Measurements from ENCODE around the gene CMSS1. TPM values are rescaled to one million over a fixed set of nuclear protein-coding genes. Genes with fewer than 3 reads are reported as not detected.
A peak's percentile ranks its signal among the peaks of the same experiment; 100 is the strongest.
"Not testable (repeated sequence)": the region's sequence is repeated elsewhere in the genome, so short reads cannot be mapped to it uniquely, and the experiment has no call there.

The CMSS1 gene
- total RNA-seq, 1 donor = 8.6 TPM

DNA sequence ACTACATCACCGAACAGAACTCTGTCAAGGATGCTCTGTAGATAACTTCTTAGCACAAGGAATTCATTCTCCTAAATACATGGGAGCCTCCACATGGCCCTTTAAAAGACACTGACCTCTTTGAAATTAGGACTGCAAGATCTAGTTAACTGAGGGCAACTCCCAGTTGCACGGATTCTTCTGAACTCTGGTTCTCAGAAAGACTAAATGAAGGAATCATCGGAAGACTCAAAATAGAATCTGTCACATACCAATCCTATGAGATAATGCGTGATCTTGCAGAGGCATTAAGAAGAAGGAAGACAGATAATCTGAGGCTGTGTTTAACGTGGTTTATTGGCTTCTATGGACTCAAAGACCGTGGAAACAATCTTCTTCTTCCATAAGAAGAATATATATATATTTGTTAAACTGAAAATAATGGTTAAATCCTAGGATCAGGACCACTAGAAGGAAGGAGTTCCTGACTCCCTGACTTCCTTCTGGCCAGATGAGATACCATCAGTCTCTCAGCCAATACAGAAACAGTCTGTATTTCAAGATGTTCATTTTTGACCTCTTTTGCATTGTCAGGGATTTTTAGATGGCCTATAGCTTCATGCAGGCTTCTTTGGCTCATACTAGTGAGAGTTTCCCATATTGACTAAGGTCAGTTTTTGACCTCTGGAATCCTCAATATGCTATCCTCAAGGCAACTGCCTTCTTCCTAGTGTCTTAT lies 409.2 kb downstream of the CMSS1 start:
- TF ChIP-seq, protein P1, sequence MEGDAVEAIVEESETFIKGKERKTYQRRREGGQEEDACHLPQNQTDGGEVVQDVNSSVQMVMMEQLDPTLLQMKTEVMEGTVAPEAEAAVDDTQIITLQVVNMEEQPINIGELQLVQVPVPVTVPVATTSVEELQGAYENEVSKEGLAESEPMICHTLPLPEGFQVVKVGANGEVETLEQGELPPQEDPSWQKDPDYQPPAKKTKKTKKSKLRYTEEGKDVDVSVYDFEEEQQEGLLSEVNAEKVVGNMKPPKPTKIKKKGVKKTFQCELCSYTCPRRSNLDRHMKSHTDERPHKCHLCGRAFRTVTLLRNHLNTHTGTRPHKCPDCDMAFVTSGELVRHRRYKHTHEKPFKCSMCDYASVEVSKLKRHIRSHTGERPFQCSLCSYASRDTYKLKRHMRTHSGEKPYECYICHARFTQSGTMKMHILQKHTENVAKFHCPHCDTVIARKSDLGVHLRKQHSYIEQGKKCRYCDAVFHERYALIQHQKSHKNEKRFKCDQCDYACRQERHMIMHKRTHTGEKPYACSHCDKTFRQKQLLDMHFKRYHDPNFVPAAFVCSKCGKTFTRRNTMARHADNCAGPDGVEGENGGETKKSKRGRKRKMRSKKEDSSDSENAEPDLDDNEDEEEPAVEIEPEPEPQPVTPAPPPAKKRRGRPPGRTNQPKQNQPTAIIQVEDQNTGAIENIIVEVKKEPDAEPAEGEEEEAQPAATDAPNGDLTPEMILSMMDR (IDR thresholded peaks at IDR 0.05; ENCODE audit: insufficient read depth, low read depth, low read length) = no peak
- peak; percentile 82 for DNase-seq (ENCODE audit: low read depth)
- H3K4me3 ChIP-seq (ENCODE audit: low read depth, low read length) = no peak overlapping the region

DNA sequence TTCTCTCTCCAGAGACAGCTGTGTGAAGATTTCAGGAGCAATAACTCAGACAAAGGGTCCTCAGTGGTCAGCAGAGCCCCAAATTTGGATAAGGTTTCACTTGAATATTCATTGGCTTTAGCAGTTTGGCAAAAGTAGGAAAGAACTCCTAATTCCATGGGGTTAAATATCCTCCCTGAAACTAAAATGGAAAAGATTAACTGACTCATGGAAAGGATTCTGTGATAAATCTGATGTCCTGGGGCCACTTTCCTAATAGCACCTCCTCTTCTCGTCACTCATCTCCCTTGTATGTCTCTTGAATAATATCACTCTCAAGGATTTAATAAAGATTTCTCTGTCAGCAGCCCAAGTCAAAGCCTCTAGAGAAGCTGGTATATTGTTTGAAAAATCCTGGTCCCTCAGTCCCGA lies 409.9 kb downstream of the CMSS1 start:
- H3K4me3 ChIP-seq (ENCODE audit: low read depth, low read length) = no peak overlapping the region
- TF ChIP-seq, protein P1 (IDR thresholded peaks at IDR 0.05; ENCODE audit: insufficient read depth, low read depth, low read length) = no peak
- no peak for DNase-seq (ENCODE audit: low read depth)

DNA sequence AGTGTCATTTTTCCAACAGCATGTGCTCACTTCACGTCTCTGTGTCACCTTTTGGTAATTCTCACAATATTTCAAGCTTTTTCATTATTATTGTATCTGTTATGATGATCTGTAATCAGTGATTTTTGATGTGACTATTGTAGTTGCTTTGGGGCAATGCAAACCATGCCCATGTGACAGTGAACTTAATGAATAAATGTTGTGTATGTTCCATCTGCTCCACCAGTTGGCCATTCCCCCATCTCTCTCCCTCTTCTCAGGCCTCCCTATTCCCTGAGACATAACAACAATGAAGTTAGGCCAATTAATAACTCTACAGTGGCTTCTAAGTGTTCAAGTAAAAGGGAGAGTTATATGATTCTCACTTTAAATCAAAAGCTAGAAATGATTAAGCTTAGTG lies 410.6 kb downstream of the CMSS1 start:
- H3K4me3 ChIP-seq (ENCODE audit: low read depth, low read length) = no peak overlapping the region
- DNase-seq (ENCODE audit: low read depth) = no peak
- TF ChIP-seq, protein P1 (IDR thresholded peaks at IDR 0.05; ENCODE audit: insufficient read depth, low read depth, low read length) = no peak

DNA sequence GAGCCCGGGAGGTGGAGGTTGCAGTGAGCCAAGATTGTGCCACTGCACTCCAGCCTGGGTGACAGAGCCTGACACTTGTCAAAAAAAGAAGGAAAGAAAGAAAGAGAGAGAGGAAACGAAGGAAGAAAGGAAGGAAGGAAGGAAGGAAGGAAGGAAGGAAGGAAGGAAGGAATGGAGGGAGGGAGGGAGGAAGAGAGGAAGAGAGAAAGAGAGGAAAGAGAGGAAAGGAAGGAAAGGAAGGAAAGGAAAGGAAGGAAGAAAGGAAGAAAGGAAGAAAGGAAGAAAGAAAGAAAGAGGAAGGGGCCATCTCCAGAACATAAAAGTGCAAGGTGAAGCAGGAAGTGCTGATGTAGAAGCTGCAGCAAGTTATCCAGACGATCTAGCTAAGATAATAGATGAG lies 411.5 kb downstream of the CMSS1 start:
- not testable (repeated sequence) for DNase-seq (ENCODE audit: low read depth); H3K4me3 ChIP-seq (ENCODE audit: low read depth, low read length)

DNA sequence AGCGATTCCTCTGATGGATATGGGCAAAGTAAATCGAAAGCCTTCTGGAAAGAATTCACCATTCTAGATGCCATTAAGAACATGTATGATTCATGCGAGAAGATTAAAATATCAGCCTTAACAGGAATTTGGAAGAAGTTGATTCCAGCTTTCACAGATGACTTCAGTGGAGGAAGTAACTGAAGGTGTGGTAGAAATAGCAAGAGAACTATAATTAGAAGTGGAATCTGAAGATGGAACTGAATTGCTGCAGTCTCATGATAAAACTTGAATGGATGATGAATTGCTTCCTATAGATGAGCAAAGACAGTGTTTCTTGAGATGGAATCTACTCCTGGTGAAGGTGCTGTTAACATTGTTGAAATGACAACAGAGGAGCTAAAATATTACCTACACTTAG lies 413.0 kb downstream of the CMSS1 start:
- TF ChIP-seq, protein P1 (IDR thresholded peaks at IDR 0.05; ENCODE audit: insufficient read depth, low read depth, low read length) = no peak
- H3K4me3 ChIP-seq (ENCODE audit: low read depth, low read length) = no peak overlapping the region
- DNase-seq (ENCODE audit: low read depth) = no peak

Small RNA genes within 50 kb of the gene (small RNA-seq; reads per million reads assigned to genes)
- gene MIR3921 = not detected

Other genes starting within 250 kb of the CMSS1 start
- 324 and 401 TPM in 2 replicates for gene COL8A1, start 179.3 kb upstream of the CMSS1 start, total RNA-seq

All from fibroblast of villous mesenchyme (primary cell).